HEK293 (cell line): ENCODE results near the gene ZFP57.

Source experiments
- GFI1B ChIP-seq: fragments of 450-650 bp; formaldehyde crosslinking; IDR thresholded peaks from 2 replicates; pipeline ENCODE4 v1.5.1; 2016; ENCODE audit warnings: missing biosample characterization, missing genetic modification characterization
- KLF10 ChIP-seq: fragments of 450-650 bp; IDR thresholded peaks from 2 replicates; pipeline ENCODE4 v1.5.1; 2018; ENCODE audit warnings: missing biosample characterization, mild to moderate bottlenecking, missing genetic modification characterization
- KLF7 ChIP-seq: fragments of 450-650 bp; formaldehyde crosslinking; IDR thresholded peaks from 2 replicates; pipeline ENCODE4 v1.5.1; 2016; ENCODE audit warnings: missing biosample characterization, missing genetic modification characterization, borderline replicate concordance
- PBX3 ChIP-seq: sonication (generic); formaldehyde crosslinking; IDR thresholded peaks from 2 replicates; pipeline ENCODE4 v1.8.1; 2022; ENCODE audit warnings: mild to moderate bottlenecking, moderate library complexity, missing genetic modification reagents
- PRDM2 ChIP-seq: fragments of 450-650 bp; formaldehyde crosslinking; IDR thresholded peaks from 2 replicates; pipeline ENCODE4 v1.5.1; 2016; ENCODE audit warnings: missing biosample characterization, missing genetic modification characterization, borderline replicate concordance
- ZNF148 ChIP-seq: fragments of 450-650 bp; formaldehyde crosslinking; IDR thresholded peaks from 2 replicates; pipeline ENCODE4 v1.5.0; 2017; ENCODE audit warnings: missing biosample characterization, missing genetic modification characterization, borderline replicate concordance
- ZNF16 ChIP-seq: fragments of 450-650 bp; formaldehyde crosslinking; IDR thresholded peaks from 2 replicates; pipeline ENCODE4 v1.5.1; 2016; ENCODE audit warnings: low read depth, missing biosample characterization, missing genetic modification characterization
- ZNF169 ChIP-seq: fragments of 450-650 bp; formaldehyde crosslinking; IDR thresholded peaks from 2 replicates; pipeline ENCODE4 v1.5.1; 2016; ENCODE audit warnings: missing biosample characterization, missing genetic modification characterization
- ZNF184 ChIP-seq: fragments of 450-650 bp; IDR thresholded peaks from 2 replicates; pipeline ENCODE4 v1.5.1; 2018; ENCODE audit warnings: missing biosample characterization, mild to moderate bottlenecking, missing genetic modification characterization
- ZNF239 ChIP-seq: fragments of 450-650 bp; formaldehyde crosslinking; IDR thresholded peaks from 2 replicates; pipeline ENCODE4 v1.5.1; 2016; ENCODE audit warnings: missing biosample characterization, missing genetic modification characterization
- ZNF280D ChIP-seq: fragments of 450-650 bp; formaldehyde crosslinking; IDR thresholded peaks from 2 replicates; pipeline ENCODE4 v1.5.1; 2016; ENCODE audit warnings: missing biosample characterization, missing genetic modification characterization
- ZNF423 ChIP-seq: fragments of 450-650 bp; formaldehyde crosslinking; IDR thresholded peaks from 2 replicates; pipeline ENCODE4 v1.5.1; 2016; ENCODE audit warnings: missing biosample characterization, missing genetic modification characterization
- ZNF518A ChIP-seq: fragments of 450-650 bp; formaldehyde crosslinking; conservative IDR thresholded peaks from 2 replicates; pipeline ENCODE4 v1.5.1; 2016; ENCODE audit warnings: low read depth, missing biosample characterization, missing genetic modification characterization
- ZNF544 ChIP-seq: fragments of 450-650 bp; formaldehyde crosslinking; IDR thresholded peaks from 2 replicates; pipeline ENCODE4 v1.5.0; 2017; ENCODE audit warnings: missing biosample characterization, missing genetic modification characterization
- ZNF548 ChIP-seq: fragments of 450-650 bp; formaldehyde crosslinking; IDR thresholded peaks from 2 replicates; pipeline ENCODE4 v1.5.1; 2016; ENCODE audit warnings: missing biosample characterization, missing genetic modification characterization
- ZNF561 ChIP-seq: fragments of 450-650 bp; IDR thresholded peaks from 2 replicates; pipeline ENCODE4 v1.5.1; 2018; ENCODE audit warnings: missing biosample characterization, missing genetic modification characterization, borderline replicate concordance
- ZNF623 ChIP-seq: fragments of 450-650 bp; formaldehyde crosslinking; IDR thresholded peaks from 2 replicates; pipeline ENCODE4 v1.5.1; 2016; ENCODE audit warnings: missing biosample characterization, missing genetic modification characterization
- ZNF660 ChIP-seq: fragments of 450-650 bp; IDR thresholded peaks from 2 replicates; pipeline ENCODE4 v1.5.1; 2018; ENCODE audit warnings: missing biosample characterization, mild to moderate bottlenecking, missing genetic modification characterization
- ZSCAN23 ChIP-seq: fragments of 450-650 bp; formaldehyde crosslinking; IDR thresholded peaks from 2 replicates; pipeline ENCODE4 v1.5.1; 2016; ENCODE audit warnings: missing biosample characterization, missing genetic modification characterization

ZFP57 gene

GRCh38 chr6:29632789-29633533 lies 48.0 kb downstream of the ZFP57 start, which contains the start of gene GABBR1 (continued):
- no peak for TF ChIP-seq PRDM2 (tag by site-specific recombination)
- TF ChIP-seq ZNF280D (tag by site-specific recombination) = no peak
- TF ChIP-seq ZNF548 (tag by site-specific recombination) = no peak
- peak; percentile 93 for TF ChIP-seq KLF7
- TF ChIP-seq ZSCAN23 = 0 out of 2 replicates have a peak, but pooled peaks have one; percentile 50
- peak; percentile 74; the same call in 1 of the 2 replicates for TF ChIP-seq ZNF423 (tag by site-specific recombination)
- no peak for TF ChIP-seq ZNF148
- TF ChIP-seq PBX3 = no peak
- TF ChIP-seq ZNF184 (tag by site-specific recombination) = no peak
- no peak for TF ChIP-seq KLF10 (tag by site-specific recombination)
- TF ChIP-seq ZNF169 (tag by site-specific recombination) = no peak
- TF ChIP-seq ZNF623 = no peak
- TF ChIP-seq ZNF518A (tag by site-specific recombination) = no peak; the same call in 1 of the 2 replicates
- no peak for TF ChIP-seq ZNF544 (tag by site-specific recombination)
- TF ChIP-seq ZNF660 = no peak; the same call in 1 of the 2 replicates
- TF ChIP-seq GFI1B = no peak
- TF ChIP-seq ZNF561 = 0 out of 2 replicates have a peak, but pooled peaks have one; percentile 35
- TF ChIP-seq ZNF16 (tag by site-specific recombination) = no peak
- TF ChIP-seq ZNF239 (tag by site-specific recombination) = no peak
